Stimulated activated CD4-positive, alpha-beta T cell treated with anti-CD3 and anti-CD28 coated beads, TNF-alpha, amount 100 ng/mL, for 1 hour (primary cell): ENCODE results near the gene PNISR.
"Not testable (repeated sequence)": the region's sequence is repeated elsewhere in the genome, so short reads cannot be mapped to it uniquely, and the experiment has no call there.

Source experiments
- DNase-seq, 3 donors: peaks; one replicate each; pipeline ENCODE4 v3.0.0-alpha.2; 2020; ENCODE audit warnings: low read depth in 3 of 3, low spot score in 1 of 3

Gene PNISR, protein sequence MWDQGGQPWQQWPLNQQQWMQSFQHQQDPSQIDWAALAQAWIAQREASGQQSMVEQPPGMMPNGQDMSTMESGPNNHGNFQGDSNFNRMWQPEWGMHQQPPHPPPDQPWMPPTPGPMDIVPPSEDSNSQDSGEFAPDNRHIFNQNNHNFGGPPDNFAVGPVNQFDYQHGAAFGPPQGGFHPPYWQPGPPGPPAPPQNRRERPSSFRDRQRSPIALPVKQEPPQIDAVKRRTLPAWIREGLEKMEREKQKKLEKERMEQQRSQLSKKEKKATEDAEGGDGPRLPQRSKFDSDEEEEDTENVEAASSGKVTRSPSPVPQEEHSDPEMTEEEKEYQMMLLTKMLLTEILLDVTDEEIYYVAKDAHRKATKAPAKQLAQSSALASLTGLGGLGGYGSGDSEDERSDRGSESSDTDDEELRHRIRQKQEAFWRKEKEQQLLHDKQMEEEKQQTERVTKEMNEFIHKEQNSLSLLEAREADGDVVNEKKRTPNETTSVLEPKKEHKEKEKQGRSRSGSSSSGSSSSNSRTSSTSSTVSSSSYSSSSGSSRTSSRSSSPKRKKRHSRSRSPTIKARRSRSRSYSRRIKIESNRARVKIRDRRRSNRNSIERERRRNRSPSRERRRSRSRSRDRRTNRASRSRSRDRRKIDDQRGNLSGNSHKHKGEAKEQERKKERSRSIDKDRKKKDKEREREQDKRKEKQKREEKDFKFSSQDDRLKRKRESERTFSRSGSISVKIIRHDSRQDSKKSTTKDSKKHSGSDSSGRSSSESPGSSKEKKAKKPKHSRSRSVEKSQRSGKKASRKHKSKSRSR

DNA sequence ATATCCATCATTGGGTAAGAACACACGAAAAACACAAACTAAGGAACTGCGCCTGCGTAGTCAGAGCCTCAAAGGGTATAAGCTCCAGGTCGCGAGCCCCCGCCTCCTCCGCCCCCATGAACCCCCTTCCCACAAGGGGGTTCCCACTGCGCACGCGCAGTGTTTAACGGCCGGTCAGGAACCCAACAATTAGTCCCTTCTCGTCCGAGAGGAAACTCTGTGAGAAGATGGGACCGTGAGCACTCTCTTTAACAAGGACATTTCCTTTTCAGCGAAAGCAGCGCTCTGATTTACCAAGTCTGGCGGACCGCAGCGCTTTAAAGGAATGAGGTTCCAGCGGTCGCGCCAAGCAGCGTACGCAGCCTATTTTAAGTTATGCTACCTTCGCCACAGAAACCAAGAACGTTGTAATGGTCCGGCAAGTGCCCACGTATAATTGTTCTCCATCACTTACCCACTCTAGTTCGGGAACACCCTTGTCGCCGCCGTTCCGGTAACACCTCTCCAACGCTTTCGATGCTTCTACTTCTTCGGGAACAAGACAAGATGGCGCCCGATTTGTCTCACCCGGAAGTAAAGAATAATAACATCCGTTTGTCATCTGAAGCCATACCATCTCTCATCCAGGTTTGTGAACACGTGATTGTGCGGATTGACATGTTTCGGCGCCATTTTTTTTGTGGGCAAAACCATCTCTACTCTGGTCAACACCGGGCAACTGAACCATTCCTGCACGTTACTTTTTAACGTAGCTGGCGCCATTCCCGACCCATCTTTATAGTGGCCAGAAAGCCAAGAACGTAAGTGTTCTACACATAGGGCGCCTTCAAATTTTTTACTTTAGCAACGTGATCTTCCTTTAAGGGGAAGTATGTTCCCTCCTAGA, at the start of gene PNISR:
Gene PNISR, minus strand, starts transcription at position 548 of the 886 bp plus-strand sequence. CDS start 10,649 bp downstream, outside the sequence.
- peak; percentile 73 to 75 (median 73) for DNase-seq

DNA sequence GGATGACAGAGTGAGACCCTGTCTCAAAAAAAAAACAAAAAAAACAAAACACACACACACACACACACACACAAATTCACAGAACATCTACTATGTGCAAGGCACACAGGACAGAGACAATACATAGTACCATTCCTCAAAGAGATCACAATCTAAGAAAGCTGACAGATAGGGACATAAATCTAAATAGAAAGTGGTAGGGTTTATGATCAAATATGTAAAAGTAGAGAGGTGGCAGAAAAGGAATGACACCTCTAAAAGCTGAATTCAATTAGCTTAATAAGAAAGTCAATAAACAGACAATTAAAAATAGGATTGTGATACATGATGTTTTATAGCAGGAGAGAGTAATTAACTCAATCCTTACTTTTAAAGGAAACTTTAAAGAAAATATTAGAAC, 48.6 kb upstream of the PNISR start:
- DNase-seq = no peak

DNA sequence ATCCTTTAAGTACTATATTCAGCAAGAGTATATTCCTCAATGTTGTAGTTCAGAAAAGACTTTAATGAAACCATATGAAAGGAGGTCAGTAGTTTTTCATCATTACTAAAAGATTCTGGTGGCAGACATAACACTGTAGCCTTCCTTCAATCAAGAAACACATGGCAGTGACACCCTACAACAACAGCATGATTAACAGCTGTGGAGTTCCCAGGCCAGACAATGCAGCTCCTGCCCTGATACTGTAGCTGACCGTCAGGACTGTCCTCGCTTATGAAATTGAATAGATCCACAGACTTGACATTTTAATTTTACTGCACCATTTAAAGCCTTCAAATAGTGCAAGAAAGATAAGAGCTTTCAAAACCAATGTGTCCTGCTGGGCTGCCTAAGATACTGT, 46.5 kb upstream of the PNISR start:
- no peak for DNase-seq

DNA sequence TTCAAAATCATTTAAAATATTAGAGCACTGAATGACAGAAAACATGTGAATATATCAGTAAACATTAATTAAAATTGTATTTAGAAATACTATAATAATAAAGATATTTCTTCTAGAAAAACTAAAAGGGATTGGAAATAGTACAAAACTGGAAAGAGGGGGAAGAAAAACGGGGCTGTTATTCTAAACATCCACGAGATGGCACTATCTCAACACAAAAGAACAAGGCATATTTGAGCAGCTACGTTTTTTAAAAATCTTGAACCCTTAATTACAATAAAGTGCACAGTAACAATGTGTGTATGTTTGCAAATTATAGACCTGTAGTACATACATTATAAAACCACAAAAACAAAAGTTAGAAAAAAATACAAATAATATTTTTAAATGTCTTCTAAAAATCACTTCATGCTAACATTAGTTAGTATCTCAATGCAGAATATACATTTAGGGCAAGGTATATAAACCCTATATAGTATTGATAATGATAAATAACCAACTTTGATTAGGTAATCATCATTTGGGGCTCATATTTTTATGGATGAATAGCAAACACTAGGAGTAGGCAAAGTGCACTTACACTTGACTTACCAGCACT, 42.5 kb upstream of the PNISR start:
- no peak for DNase-seq

DNA sequence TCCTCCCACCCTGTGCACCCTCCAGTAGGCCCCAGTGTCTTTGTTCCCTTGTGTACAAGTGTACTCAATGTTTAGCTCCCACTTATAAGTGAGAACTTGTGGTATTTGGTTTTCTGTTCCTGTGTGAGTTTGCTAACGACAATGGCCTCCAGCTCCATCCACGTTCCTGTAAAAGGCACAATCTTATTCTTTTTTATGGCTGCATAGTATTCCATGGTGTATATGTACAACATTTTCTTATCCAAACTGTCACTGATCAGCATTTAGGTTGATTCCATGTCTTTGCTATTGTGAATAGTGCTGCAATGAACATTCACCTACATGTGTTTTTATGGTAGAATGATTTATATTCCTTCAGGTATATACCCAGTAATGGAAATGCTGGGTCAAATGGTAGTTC, 34.0 kb upstream of the PNISR start:
- DNase-seq = not testable (repeated sequence)

DNA sequence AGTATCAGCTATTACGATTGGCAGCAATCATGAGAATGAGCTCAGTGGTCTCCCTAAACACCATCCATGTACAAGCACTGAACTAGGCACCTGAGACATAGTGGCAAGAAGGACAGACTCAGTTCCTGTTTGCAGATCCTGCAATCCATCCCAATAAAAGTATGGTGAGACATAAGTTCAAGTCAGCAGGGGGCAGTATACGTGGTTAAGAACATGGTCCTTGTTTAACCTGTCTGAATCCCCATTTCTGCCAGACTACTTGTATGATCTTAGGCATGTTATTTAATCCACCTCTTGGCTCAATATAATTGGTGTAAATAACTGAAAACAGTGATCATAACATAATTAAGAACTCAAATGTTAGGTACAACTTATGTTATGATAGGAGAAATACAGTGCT, 33.2 kb upstream of the PNISR start:
- DNase-seq = no peak

DNA sequence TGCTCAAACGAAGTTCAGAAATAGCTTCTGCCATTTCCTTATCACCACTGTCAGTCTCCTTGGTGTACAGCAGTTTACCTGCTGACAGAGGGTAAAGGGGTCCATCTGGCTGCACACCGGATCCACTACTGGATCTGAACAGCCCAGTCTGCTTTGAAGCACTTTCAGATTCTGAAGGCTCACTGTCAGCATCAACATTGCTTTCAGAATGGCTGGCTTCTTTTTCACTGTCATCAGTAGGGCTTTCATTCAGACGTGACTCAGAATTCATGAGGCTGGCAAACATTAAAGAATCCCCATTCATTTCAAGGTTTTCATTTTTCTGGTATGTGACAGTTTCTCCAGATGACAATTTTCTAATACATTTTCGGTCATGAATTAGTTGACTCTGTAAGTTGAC, 21.0 kb upstream of the PNISR start:
- DNase-seq = no peak

DNA sequence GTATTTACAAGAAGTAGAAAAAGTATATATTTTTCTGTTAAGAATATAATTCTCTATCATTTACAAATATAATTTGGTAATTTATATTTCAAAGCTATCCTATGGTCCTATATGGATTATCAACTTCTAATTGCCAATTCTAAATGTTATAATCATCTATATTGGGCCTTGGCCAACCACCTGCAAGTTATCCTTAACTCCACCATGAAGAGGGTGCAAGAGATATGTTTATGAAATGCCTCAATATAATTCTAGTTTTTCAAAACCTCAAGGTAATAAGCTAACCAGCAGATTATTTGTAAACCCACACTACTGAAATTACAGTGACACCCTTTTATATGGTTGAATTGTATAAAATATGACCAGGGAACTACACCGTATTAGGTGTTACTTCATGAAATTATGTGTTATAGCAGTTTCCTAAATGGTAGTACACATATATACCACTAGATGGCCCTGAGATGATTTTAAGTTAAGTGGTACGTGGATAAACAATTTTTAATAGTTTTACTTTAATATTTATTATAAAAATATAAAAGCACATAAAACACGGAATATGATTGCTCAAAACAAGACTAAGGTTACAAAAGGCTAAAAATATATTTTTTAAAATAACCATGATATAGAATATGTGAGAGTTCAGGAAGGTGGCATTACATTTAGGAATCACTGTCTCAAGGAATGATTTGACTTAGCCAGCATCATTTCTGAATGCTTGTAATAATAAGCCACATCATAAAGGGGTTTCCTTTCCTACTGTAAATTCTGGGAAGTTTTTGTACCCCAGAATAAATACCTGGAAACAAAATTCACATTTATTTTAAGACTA, 9.8 kb upstream of the PNISR start:
- DNase-seq = no peak

DNA sequence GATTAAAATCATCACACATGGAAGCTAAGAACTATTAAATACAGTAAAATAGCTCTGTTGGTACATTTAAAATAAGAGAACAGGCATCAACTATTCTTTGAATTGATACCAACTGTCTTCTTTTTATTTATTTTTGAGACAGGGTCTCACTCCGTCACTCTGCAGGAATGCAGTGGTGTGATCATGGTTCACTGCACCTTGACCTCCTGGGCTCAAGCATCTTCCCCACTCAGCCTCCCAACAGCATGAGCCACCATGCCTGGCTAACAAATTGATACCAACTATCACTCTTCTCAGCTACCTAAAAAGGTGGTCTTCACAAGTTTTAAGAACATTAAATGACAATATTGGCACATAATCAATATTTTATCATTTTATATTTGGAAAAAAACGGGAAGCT, 7.8 kb upstream of the PNISR start:
- DNase-seq = no peak

DNA sequence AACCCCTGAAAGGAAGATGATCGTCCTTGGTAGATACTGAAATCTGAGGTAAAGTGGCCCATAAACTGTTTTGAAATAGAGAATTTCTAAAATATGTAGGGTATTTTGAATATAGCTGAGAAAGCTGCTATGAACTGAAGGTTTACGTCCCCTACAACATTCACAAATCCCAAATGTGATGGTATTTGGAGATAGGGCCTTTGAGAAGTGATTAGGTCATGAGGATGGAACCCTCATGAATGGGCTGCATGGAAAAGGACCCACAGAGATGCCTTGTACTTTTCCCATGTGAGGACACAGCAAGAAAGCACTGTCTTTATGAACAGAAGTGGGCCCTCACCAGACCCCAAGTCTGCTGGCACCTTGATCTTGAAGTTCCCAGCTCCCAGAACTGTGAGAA, 6.8 kb upstream of the PNISR start:
- DNase-seq = no peak

DNA sequence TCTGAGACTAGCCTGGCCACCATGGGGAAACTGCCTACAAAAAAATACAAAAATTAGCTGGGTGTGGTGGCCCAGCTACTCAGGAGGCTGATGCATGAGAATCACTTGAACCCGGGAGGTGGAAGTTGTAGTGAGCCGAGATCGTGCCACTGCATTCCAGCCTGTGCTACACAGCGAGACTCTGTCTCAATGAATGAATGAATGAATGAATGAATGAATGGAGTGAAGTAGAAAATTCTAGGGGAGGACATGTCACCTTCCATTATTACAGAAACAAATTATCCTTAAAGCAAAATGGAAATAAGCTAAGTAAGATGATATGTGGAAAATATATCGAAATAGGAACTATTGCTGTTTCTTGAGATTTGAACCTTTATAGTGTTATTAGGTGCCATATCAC, 2.9 kb upstream of the PNISR start:
- no peak for DNase-seq

DNA sequence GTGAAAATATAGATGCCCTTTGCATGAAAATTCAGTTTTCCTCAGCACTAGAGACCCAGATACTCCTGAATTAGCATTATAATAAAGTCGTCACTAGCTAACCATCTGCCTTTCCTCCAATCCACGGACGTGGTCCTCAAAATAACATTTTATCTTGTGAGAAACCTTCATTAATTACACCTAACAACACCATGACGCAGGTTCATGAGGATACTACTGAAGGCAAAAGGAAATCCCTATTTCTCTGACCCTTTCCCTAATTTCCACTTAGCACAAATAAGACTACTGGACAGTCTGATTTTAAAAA, 1.3 kb upstream of the PNISR start:
- DNase-seq = no peak

DNA sequence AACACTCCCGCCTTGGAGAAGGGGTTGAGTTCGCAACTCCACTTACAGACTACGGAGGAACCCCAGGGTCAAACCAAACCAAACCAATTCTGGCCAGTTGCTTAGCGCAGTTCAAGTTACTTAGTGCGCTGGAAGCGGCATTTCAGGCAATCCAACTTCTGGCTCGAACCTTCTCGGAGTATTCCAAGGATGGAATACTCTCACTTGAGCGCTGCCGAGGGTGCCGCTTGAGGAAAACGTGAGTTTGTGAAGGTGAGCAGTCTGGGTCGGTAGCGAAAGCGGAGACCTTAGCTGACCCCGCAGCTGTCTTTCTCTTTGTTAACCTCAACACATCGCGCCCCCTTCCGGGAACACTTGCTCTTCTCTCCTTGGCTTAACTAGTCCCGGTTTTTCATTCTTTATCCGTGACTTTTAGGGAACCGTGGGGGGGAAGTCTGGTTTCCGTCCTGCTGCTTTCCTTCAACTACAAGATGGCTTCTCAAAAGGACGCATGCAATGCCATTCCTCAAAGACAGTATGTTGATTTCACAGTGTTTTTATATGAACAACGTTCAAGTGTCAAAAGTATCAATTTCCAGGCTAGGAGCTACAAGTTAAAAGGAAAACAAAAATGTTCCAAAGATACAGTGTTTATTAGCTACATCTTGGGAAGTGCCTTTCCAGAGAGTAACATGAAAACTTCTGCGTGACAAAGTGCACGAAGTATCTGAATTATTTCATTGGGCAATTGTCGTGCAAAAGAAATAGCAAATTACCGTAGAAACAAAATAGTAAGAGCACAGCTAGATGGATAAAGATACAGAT, 741 bp upstream of the PNISR start:
- peak; percentile 8 to 39 (median 10) for DNase-seq

DNA sequence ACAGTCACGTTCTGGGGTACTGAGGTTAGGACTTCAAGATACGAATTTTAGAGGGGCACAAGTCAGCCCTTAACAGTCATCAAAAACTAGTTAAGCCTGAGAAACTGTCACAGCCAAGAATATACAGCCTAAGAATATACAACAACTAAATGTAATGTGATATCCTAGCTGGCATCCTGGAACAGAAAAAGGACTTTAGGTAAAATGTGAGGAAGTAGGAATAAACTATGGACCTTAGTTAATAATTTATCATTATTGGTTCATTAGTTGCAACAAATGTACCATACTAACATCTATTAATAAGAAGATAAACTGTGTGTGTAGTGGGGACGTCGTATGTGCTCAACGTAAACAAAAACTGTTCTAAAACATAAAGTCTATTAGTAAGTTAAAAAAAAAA, 1.1 kb downstream of the PNISR start:
- no peak for DNase-seq

DNA sequence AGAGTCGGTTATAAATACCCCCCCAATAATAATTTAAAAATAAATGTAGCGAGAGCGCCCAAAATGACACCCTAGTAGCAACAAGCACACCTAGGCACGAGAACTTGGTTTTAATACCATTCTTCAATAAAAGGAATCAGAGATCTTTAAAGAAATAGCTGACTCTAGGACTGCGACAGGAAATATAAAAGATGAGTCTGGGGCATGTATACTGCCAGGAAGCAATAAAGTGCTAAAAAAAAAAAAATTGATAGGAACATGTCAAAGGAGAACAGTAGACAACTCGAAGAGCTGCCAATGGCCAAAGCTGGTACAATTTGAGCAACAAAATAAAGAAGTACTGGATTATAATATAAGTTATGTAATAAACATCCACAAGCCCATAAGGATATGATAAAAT, 2.2 kb downstream of the PNISR start:
- no peak for DNase-seq

DNA sequence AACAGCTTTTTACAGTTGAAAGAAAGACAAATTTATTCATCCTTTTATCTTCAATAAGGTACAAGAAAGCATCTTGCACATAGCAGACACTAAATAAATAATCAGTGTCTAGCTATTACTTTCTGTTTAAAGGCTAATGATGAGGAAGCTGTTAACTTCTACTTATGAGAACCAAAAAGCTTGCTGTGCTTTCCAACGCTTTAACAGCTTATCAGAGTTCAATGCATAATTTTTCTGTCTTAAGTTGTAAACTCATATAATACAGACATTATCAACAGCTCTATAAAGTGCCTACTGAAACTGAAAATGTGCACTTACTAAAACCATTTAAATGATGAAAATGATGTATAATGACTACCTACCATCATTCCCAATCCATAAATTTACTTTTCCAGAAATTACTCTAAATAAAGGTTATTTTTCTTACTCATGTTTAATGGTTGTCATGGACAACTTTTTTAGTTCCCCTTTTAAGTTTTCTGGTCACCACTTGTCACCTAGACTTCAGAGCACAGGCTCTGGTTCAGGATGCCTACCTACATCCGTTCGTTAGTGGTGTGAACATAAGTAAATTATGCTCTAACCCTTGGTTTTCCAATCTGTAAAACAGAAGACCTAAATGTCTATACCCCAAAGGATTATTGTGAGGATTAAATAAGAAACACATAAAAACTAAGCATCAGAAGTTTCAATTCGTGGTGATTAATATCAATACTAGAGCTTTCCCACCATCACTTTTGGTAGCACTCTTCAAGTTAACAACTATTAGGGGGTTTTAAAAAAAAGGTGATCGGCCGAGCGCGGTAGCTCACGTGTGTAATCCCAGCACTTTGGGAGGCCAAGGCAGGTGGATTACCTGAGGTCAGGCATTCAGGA, 8.0 kb downstream of the PNISR start:
- no peak for DNase-seq

DNA sequence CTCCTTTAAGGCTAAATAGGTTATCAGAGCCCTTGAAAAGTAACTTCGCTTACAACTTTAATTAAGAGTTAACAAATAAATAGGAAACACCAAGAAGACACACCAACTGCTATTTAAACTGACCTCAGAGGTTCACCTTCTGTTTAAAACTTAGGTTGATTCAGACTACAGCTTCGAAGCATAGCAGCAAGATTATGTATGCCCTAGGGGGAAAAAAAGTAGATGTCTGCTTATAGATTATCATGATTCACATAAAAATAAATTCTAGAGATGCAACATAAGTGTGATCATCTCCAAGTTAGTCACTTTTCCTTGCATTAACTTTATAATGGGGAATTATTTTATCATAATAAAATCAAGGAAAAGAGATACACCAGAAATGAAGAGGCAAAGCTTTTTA, 8.9 kb downstream of the PNISR start:
- DNase-seq = no peak

DNA sequence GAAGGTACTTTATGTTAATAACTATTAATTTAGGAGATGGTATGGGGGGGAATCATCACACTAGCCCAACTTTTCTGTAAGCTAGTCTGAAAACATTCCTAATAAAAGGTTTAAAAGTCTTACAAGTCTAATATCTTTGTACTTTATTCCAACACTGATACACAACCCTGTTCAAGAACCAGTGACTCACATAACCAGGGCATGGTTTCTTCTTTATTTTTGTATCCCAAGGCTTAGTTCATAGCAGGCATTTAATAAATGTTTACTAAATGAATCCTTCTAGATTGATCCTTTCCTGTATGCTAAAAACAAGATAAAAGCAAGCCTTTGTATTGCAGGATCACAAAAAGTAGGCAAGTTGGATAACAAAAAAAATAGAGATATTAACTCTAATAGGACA, 9.7 kb downstream of the PNISR start:
- no peak for DNase-seq

DNA sequence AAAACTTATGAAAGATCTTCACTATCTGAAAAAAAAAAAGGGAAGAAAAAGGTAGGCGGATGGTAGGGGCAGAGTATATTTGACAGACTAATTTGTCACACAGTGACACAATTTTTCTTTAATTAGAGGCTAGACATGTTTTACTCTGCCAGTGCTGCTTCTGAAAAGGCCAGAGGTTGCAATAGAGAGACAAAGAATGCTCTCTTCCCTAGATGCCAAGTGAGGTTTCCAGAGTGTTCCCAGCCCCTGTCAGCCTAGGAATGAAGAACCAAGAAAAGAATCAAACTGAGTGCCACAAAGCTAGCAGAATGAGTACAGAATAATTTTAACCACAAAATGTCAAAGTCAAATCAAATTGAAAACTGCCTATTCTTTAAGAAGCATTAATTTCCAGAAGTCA, 13.0 kb downstream of the PNISR start:
- no peak for DNase-seq
